Transverse colon (tissue), 4 donors: ENCODE measurements around the gene AGAP5. TPM values are rescaled to one million over a fixed set of nuclear protein-coding genes. Genes with fewer than 3 reads are reported as not detected.

ENCODE experiments used
- DNase-seq: peaks from one replicate; pipeline ENCODE4 v3.0.0-alpha.2; 2019
- H3K27ac ChIP-seq, 4 donors: fragments of 200-600 bp; sonication (generic); 2 replicates each; pipeline ENCODE4 v1.5.1; 2016 to 2018; ENCODE audit warnings: inconsistent platforms in 4 of 4
- H3K27me3 ChIP-seq: fragments of 200-600 bp; sonication (generic); 2 replicates; pipeline ENCODE4 v1.5.1; 2017; ENCODE audit warnings: inconsistent platforms
- H3K36me3 ChIP-seq, 4 donors: fragments of 200-600 bp; sonication (generic); 2 replicates each; pipeline ENCODE4 v1.5.1; 2017 to 2019; ENCODE audit warnings: inconsistent platforms in 4 of 4
- H3K4me1 ChIP-seq, 4 donors: fragments of 200-600 bp; sonication (generic); 2 replicates each; pipeline ENCODE4 v1.5.1; 2017 to 2020; ENCODE audit warnings: inconsistent platforms in 4 of 4
- H3K4me3 ChIP-seq, 4 donors: fragments of 200-600 bp; sonication (generic); 1 replicate in 1 of 4; 2 replicates in 3 of 4; pipeline versions ENCODE4 v1.5.1 to v1.6.1; 2017 to 2019; ENCODE audit warnings: inconsistent platforms in 4 of 4
- H3K9me3 ChIP-seq, 2 donors: fragments of 200-600 bp; sonication (generic); 2 replicates each; pipeline ENCODE4 v1.5.1; 2017 to 2019; ENCODE audit warnings: inconsistent platforms in 2 of 2
- EP300 ChIP-seq: sonication (generic); formaldehyde crosslinking; IDR thresholded peaks from one replicate; pipeline ENCODE4 v1.6.1; 2017; ENCODE audit warnings: antibody characterized with exemption, low read depth
- POLR2A ChIP-seq: fragments of 450-650 bp; IDR thresholded peaks from one replicate; pipeline ENCODE4 v1.6.1; 2016; ENCODE audit warnings: antibody characterized with exemption, mild to moderate bottlenecking, moderate library complexity
- POLR2AphosphoS5 ChIP-seq, 3 donors: sonication (generic); formaldehyde crosslinking; IDR thresholded peaks; one replicate each; pipeline ENCODE4 v1.6.1; 2016; ENCODE audit warnings: antibody characterized with exemption in 3 of 3
- WGBS, 2 donors: methylation state at CpG; one replicate each; pipeline ENCODE4 v1.1.5; 2018; ENCODE audit warnings: low coverage in 1 of 2; 5-methylcytosine and 5-hydroxymethylcytosine counted together
- in situ Hi-C, 4 donors: fragments of 200-750 bp; cut with MboI; loops; one replicate each; pipeline versions ENCODE4 v1.15.0 to v1.15.1; 2017; ENCODE audit warnings: low sequenced_read_pairs in 3 of 4, low pct_ligation_motif_present in 1 of 4, low pct_unique_long_range_greater_than_20kb in 1 of 4
- intact Hi-C: fragments of 100-400 bp; cut with DNase I; formaldehyde crosslinking; loops from one replicate; pipeline ENCODE4 v1.15.1; 2023; ENCODE audit warnings: low total_unique reads
- small RNA-seq, 4 donors: library from RNA; depleted of rRNA; stranded (forward); fragments of <200 nt; gene quantifications; one replicate each; pipeline ENCODE3, GENCODE V24; 2016
- total RNA-seq, 4 donors: library from RNA; depleted of rRNA; stranded (reverse); fragments of >200 nt; gene quantifications; one replicate each; pipeline ENCODE4 v1.1.0, GENCODE V29; 2016
- TF ChIP-seq, protein P1 (sequence below), 5 experiments: fragments of 200-600 bp in 3 of 5; fragments of 450-650 bp in 2 of 5; sonication (generic) in 3 of 5; IDR thresholded peaks; 1 replicate in 2 of 5; 2 replicates in 3 of 5; pipeline ENCODE4 v1.5.1; 2016 to 2017; ENCODE audit warnings: antibody characterized with exemption in 5 of 5, inconsistent platforms in 3 of 5, mild to moderate bottlenecking in 2 of 5, moderate library complexity in 1 of 5

AGAP5 gene
- total RNA-seq, 4 donors from 2014 or later = 8.0 to 12.7 (median 8.6) TPM; not detected in 1

GRCh38 chr10:73628405-73628804, 69.5 kb downstream of the AGAP5 start:
- 43 to 56% methylated on average over 7 of the region's 7 CpGs for WGBS, 2 donors
- H3K27me3 ChIP-seq = no peaks in the 10 kb centered on the region
- no peak overlapping the region for H3K4me3 ChIP-seq
- TF ChIP-seq POLR2AphosphoS5 (IDR thresholded peaks at IDR 0.05) (peak in 1 of 3 donors; percentile 43), POLR2A (no peak)
- intact Hi-C loops (no loop called here), in situ Hi-C loops (loop anchor here in 1 of 4 donors (25.0 kb wide), 1 partner anchor 366 kb away; the partner anchor contains the start of gene MRPS16)
- H3K9me3 ChIP-seq = no peaks in the 10 kb centered on the region
- H3K4me1 ChIP-seq = peaks cover 0 to 32% (median 16%) of the 10 kb centered on the region in 4 donors
- DNase-seq = peak; percentile 64
- H3K36me3 ChIP-seq = no peaks in the 10 kb centered on the region
- H3K27ac ChIP-seq = peak overlapping the region; percentile 61 to 71 (median 66)

GRCh38 chr10:73627300-73627699, 70.6 kb downstream of the AGAP5 start:
- Histone ChIP-seq H3K4me1 (peaks cover 0 to 34% (median 16%) of the 10 kb centered on the region in 4 donors), H3K36me3 (no peaks in the 10 kb centered on the region), H3K27me3 (no peaks in the 10 kb centered on the region), H3K27ac (peak overlapping the region in 1 of 4 donors; percentile 71), H3K9me3 (no peaks in the 10 kb centered on the region), H3K4me3 (no peak overlapping the region)
- no peak for TF ChIP-seq POLR2AphosphoS5 (IDR thresholded peaks at IDR 0.05)
- TF ChIP-seq, protein P1, sequence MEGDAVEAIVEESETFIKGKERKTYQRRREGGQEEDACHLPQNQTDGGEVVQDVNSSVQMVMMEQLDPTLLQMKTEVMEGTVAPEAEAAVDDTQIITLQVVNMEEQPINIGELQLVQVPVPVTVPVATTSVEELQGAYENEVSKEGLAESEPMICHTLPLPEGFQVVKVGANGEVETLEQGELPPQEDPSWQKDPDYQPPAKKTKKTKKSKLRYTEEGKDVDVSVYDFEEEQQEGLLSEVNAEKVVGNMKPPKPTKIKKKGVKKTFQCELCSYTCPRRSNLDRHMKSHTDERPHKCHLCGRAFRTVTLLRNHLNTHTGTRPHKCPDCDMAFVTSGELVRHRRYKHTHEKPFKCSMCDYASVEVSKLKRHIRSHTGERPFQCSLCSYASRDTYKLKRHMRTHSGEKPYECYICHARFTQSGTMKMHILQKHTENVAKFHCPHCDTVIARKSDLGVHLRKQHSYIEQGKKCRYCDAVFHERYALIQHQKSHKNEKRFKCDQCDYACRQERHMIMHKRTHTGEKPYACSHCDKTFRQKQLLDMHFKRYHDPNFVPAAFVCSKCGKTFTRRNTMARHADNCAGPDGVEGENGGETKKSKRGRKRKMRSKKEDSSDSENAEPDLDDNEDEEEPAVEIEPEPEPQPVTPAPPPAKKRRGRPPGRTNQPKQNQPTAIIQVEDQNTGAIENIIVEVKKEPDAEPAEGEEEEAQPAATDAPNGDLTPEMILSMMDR (IDR thresholded peaks at IDR 0.05) = no peak
- TF ChIP-seq POLR2A = no peak
- TF ChIP-seq EP300 = no peak
- in situ Hi-C loops (loop anchor here in 1 of 4 donors (25.0 kb wide), 1 partner anchor 365 kb away; the partner anchor contains the start of gene MRPS16), intact Hi-C loops (no loop called here)
- no peak for DNase-seq
- 94 to 100% methylated on average over 6 of the region's 6 CpGs for WGBS, 2 donors

DNA sequence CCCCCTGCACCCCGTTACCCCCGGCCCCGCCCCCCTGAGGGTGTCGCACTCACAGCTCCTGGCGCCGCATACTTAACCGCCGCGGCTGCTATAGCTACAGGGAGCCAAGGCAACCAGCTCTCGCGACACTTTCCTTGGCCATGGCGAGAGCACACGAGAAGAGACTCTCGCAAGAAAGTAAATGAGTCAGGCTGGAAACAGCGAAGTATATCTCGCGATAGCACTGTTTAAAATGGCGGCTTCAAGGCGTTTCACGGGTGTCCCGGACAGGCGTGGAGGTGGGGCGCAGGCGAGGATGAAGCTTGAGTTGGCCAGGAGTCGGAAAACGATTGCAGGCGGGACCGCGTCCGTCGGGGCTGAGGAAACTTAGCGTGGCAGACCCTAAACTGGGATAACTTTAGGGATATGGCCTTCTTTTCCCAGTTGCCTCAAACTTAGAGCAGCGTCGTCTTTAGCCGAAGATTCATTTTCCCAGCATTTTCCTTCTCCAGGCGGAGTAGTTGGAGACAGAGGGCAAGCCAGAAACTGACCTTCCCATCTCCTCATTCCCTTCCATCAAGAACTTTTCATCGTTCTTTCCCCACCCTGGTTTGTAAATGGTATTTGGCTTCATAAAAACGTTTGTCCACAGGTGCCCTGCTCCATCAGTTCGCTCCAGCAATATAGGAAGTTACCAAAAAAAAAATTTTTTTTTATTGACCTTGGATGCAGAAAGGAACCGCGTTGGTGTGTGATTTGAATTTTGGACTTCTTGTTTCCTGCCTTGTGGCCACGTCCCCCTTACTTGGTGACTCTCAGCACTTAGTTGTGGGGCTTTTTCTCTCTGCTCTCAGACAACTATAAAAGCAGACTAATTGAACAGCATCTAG, 71.8 kb downstream of the AGAP5 start:
- no peaks in the 10 kb centered on the region for H3K27me3 ChIP-seq
- WGBS, 2 donors = 1 to 5% methylated on average over 4 to 42 of the region's 42 CpGs
- no peaks in the 10 kb centered on the region for H3K36me3 ChIP-seq
- intact Hi-C loops = no loop called here
- peaks cover 0 to 46% (median 16%) of the 10 kb centered on the region in 4 donors for H3K4me1 ChIP-seq
- H3K4me3 ChIP-seq = peak overlapping the region; percentile 65 to 95 (median 72)
- TF ChIP-seq POLR2AphosphoS5 (IDR thresholded peaks at IDR 0.05) (peak; percentile 47 to 79 (median 75)), EP300 (no peak), POLR2A (peak; percentile 64)
- in situ Hi-C loops = loop anchor here in 1 of 4 donors (25.0 kb wide), 1 partner anchor 364 kb away; the partner anchor contains the start of gene MRPS16
- peak overlapping the region; percentile 88 to 91 (median 90) for H3K27ac ChIP-seq
- no peaks in the 10 kb centered on the region for H3K9me3 ChIP-seq
- DNase-seq = peak; percentile 97

DNA sequence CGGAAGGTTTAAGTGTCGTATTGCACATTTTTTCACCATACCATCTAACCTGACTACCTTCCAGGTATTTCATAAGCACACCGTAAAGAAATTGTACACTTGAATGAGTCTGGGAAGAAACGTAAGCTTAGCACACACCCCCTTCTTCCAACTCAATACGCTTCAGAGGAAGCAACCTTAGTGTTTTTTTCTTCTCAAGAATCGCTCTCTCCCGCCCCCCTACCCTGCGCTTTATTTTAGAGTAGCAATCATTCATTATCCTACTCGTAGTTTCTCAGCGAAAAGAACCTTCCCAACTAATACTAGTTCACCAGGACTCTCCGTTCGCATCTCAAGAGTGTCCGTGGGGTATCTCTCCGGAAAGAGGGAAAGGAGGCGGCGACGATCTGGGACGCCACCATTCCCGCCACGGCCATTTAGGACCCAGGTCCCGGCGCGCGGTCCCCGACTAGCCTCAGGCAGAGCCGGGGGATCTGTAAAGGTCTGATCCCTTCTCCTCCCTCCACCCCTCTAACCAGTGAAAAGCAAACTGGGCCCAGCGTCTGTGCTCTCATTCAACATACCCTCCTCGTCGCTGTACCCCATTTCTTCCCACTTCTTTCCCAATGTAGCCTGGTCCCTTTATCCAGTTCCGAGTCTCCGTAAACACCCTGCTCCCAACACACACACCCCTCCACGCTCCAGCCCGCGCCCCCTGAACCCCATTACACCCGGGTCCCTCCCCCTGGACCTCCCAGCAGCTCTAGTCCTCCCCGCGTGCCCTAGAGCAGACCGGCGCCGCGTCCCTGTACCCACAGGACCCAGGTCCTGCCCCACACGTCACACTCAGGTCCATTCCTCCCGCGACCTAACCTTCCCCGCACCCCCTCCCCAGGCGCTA, 72.7 kb downstream of the AGAP5 start:
- peak overlapping the region; percentile 65 to 95 (median 72) for H3K4me3 ChIP-seq
- H3K4me1 ChIP-seq = peaks cover 0 to 55% (median 16%) of the 10 kb centered on the region in 4 donors
- no peak for TF ChIP-seq POLR2AphosphoS5 (IDR thresholded peaks at IDR 0.05)
- no peak for TF ChIP-seq EP300
- intact Hi-C loops = no loop called here
- WGBS, 2 donors = 1 to 2% methylated on average over 19 to 46 of the region's 46 CpGs
- DNase-seq = peak; percentile 32
- H3K27me3 ChIP-seq = no peaks in the 10 kb centered on the region
- no peaks in the 10 kb centered on the region for H3K36me3 ChIP-seq
- in situ Hi-C loops = loop anchor here in 1 of 4 donors (25.0 kb wide), 1 partner anchor 363 kb away; the partner anchor contains the start of gene MRPS16
- H3K9me3 ChIP-seq = no peaks in the 10 kb centered on the region
- H3K27ac ChIP-seq = peak overlapping the region; percentile 88 to 91 (median 90)

Small RNAs within 50 kb of the gene (small RNA-seq; reads per million reads assigned to genes)
- gene AC022400.4 = 0 reads per million in 4 donors
- 0 reads per million in 4 donors for gene RNA5SP320

Other genes with a start within 250 kb of the AGAP5 start
- 10 to 100 TPM; 20.5 to 54.5 (median 35.9) TPM for gene PPP3CB, start 202.1 kb downstream of the AGAP5 start, total RNA-seq
- gene USP54, start 106.8 kb downstream of the AGAP5 start, total RNA-seq = 100 to 1,000 TPM; 109 to 168 (median 114) TPM
- 1 to 10 TPM in 1 of 4 donors, not detected in 3; 1.1 TPM for gene MYOZ1, start 56.6 kb downstream of the AGAP5 start, total RNA-seq
- 1 to 10 TPM in 1 of 4 donors, under 1 TPM in 1, not detected in 2; 0.14 to 4.5 TPM for gene SYNPO2L, start 42.1 kb downstream of the AGAP5 start, total RNA-seq
- gene SEC24C, start 46.3 kb upstream of the AGAP5 start, total RNA-seq = 100 to 1,000 TPM in 2 of 4 donors, 10 to 100 TPM in 2; 46.7 to 104 (median 80.2) TPM
- 10 to 100 TPM in 3 of 4 donors, 1 to 10 TPM in 1; 2.6 to 37.4 (median 17.0) TPM for gene CHCHD1, start 83.9 kb upstream of the AGAP5 start, total RNA-seq
- gene ZSWIM8, start 87.5 kb upstream of the AGAP5 start, total RNA-seq = 100 to 1,000 TPM in 3 of 4 donors, 10 to 100 TPM in 1; 94.5 to 530 (median 188) TPM
- gene NDST2, start 113.5 kb upstream of the AGAP5 start, total RNA-seq = 10 to 100 TPM; 14.3 to 34.5 (median 22.1) TPM
- gene CAMK2G, start 176.4 kb upstream of the AGAP5 start, total RNA-seq = 100 to 1,000 TPM in 1 of 4 donors, 10 to 100 TPM in 3; 72.0 to 131 (median 83.0) TPM
- 1 to 10 TPM in 3 of 4 donors, under 1 TPM in 1; 0.75 to 8.0 (median 2.3) TPM for gene PLAU, start 213.0 kb upstream of the AGAP5 start, total RNA-seq